GM12878 (cell line): ENCODE data around the gene PHAF1. TPM values are rescaled to one million over a fixed set of nuclear protein-coding genes. Genes with fewer than 3 reads are reported as not detected.

ENCODE experiments used
- BHLHE40 ChIP-seq, 2 experiments: fragments of 450-650 bp in 1 of 2; IDR thresholded peaks; 2 replicates each; pipeline ENCODE4 v1.6.1; 2011 to 2017; ENCODE audit warnings: low read depth in 2 of 2, borderline replicate concordance in 1 of 2, improper control_type of control experiment in 1 of 2, low read length in 1 of 2, mild to moderate bottlenecking in 1 of 2
- DPF2 ChIP-seq: fragments of 450-650 bp; IDR thresholded peaks from 2 replicates; pipeline ENCODE4 v1.6.1; 2017; ENCODE audit warnings: mild to moderate bottlenecking
- FOXK2 ChIP-seq: fragments of 450-650 bp; IDR thresholded peaks from 2 replicates; pipeline ENCODE4 v1.6.1; 2017; ENCODE audit warnings: mild to moderate bottlenecking, moderate library complexity
- IKZF2 ChIP-seq, 2 experiments: fragments of 450-650 bp; IDR thresholded peaks; 2 replicates each; pipeline ENCODE4 v1.6.1; 2017; ENCODE audit warnings: mild to moderate bottlenecking in 2 of 2, moderate library complexity in 2 of 2
- MXI1 ChIP-seq: fragments of 150-350 bp; IDR thresholded peaks from 2 replicates; pipeline ENCODE4 v1.6.1; 2011; ENCODE audit warnings: low read depth, mild to moderate bottlenecking, inconsistent platforms, low read length, improper control_type of control experiment
- NBN ChIP-seq: fragments of 450-650 bp; IDR thresholded peaks from 2 replicates; pipeline ENCODE4 v1.6.1; 2016
- POLR2A ChIP-seq: IDR thresholded peaks from 2 replicates; pipeline ENCODE4 v1.6.1; 2011; ENCODE audit warnings: low read depth, mild to moderate bottlenecking, low read length
- RFX5 ChIP-seq: IDR thresholded peaks from 2 replicates; pipeline ENCODE4 v1.6.1; 2011; ENCODE audit warnings: low read depth, low read length, improper control_type of control experiment
- USF2 ChIP-seq: IDR thresholded peaks from 2 replicates; pipeline ENCODE4 v1.6.1; 2011; ENCODE audit warnings: low read depth, low read length, improper control_type of control experiment, borderline replicate concordance
- ZBTB11 ChIP-seq: fragments of 450-650 bp; formaldehyde crosslinking; IDR thresholded peaks from 2 replicates; pipeline ENCODE4 v1.5.0; 2022; ENCODE audit warnings: mild to moderate bottlenecking, missing genetic modification characterization
- ZNF622 ChIP-seq: fragments of 450-650 bp; IDR thresholded peaks from 2 replicates; pipeline ENCODE4 v1.6.1; 2017; ENCODE audit warnings: mild to moderate bottlenecking, inconsistent platforms
- polyA plus RNA-seq, 11 experiments: library from polyadenylated mRNA; depleted of rRNA in 4 of 11; unstranded in 6 of 11; stranded (reverse) in 5 of 11; fragments of >200 nt; fragmentation: Nextera tagmentation in 4 of 11; fragmentation: Illumina TruSeq in 1 of 11; extraction: Ambion mirVana in 4 of 11; extraction: Trizol in 1 of 11; gene quantifications; 1 replicate in 1 of 11; 2 replicates in 10 of 11; pipeline versions ENCODE4 v1.2.1 to v1.2.3, GENCODE V29; 2011 to 2016; ENCODE audit warnings: inconsistent platforms in 2 of 11, missing spikeins in 2 of 11, low read depth in 1 of 11
- total RNA-seq, 4 experiments: library from RNA; depleted of rRNA in 3 of 4; stranded (reverse); fragments of >200 nt in 3 of 4; fragmentation: Illumina TruSeq in 1 of 4; extraction: Trizol in 1 of 4; gene quantifications; 2 replicates each; pipeline versions ENCODE4 v1.2.1 to v1.2.3, GENCODE V29; 2013 to 2021
- TF ChIP-seq, protein P1 (sequence below): fragments of 450-650 bp; IDR thresholded peaks from 2 replicates; pipeline ENCODE4 v1.6.1; 2017; ENCODE audit warnings: mild to moderate bottlenecking, moderate library complexity

PHAF1 gene
- total and polyA plus RNA-seq, 10 of the 15 experiments (the other 5 are each of a cell fraction or from before 2014, with no cell fraction given) = 4.5 to 20.9 (median 14.9) TPM

GRCh38 chr16:67166598-67167168 lies 56.9 kb downstream of the PHAF1 start (continued):
- TF ChIP-seq, protein P1, sequence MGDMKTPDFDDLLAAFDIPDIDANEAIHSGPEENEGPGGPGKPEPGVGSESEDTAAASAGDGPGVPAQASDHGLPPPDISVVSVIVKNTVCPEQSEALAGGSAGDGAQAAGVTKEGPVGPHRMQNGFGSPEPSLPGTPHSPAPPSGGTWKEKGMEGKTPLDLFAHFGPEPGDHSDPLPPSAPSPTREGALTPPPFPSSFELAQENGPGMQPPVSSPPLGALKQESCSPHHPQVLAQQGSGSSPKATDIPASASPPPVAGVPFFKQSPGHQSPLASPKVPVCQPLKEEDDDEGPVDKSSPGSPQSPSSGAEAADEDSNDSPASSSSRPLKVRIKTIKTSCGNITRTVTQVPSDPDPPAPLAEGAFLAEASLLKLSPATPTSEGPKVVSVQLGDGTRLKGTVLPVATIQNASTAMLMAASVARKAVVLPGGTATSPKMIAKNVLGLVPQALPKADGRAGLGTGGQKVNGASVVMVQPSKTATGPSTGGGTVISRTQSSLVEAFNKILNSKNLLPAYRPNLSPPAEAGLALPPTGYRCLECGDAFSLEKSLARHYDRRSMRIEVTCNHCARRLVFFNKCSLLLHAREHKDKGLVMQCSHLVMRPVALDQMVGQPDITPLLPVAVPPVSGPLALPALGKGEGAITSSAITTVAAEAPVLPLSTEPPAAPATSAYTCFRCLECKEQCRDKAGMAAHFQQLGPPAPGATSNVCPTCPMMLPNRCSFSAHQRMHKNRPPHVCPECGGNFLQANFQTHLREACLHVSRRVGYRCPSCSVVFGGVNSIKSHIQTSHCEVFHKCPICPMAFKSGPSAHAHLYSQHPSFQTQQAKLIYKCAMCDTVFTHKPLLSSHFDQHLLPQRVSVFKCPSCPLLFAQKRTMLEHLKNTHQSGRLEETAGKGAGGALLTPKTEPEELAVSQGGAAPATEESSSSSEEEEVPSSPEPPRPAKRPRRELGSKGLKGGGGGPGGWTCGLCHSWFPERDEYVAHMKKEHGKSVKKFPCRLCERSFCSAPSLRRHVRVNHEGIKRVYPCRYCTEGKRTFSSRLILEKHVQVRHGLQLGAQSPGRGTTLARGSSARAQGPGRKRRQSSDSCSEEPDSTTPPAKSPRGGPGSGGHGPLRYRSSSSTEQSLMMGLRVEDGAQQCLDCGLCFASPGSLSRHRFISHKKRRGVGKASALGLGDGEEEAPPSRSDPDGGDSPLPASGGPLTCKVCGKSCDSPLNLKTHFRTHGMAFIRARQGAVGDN = peak; percentile 83
- TF ChIP-seq POLR2A (no peak), FOXK2 (no peak), MXI1 (peak; percentile 47; the same call in 1 of the 2 replicates), NBN (peak; percentile 33; the same call in 1 of the 2 replicates), USF2 (peak; percentile 47), DPF2 (0 out of 2 replicates have a peak, but pooled peaks have one; percentile 8), ZNF622 (no peak), IKZF2 (IDR thresholded peaks at IDR 0.05) (peak; percentile 63 to 71), BHLHE40 (IDR thresholded peaks at IDR 0.05; ENCODE audit: borderline replicate concordance in 1 of 2, low read depth in 2 of 2, low read length in 1 of 2) (peak; percentile 91 to 94), RFX5 (0 out of 2 replicates have a peak, but pooled peaks have one; percentile 46), ZBTB11 (CRISPR knock-in tag) (no peak)
